Activated T-cell treated with anti-CD3 and anti-CD28 coated beads for 24 hours (primary cell): Measurements from ENCODE around the gene ZNF442.
"Not testable (repeated sequence)": the region's sequence is repeated elsewhere in the genome, so short reads cannot be mapped to it uniquely, and the experiment has no call there.

Experiments used
- DNase-seq: peaks from one replicate; pipeline ENCODE4 v3.0.0-alpha.2; 2020; ENCODE audit warnings: low read depth

Gene ZNF442

GRCh38 chr19:12330340-12330739, 35.1 kb downstream of the ZNF442 start:
- DNase-seq, result no peak

GRCh38 chr19:12325690-12326089, 39.8 kb downstream of the ZNF442 start:
- no peak for DNase-seq

GRCh38 chr19:12318782-12319413, 46.6 kb downstream of the ZNF442 start:
- no peak for DNase-seq

GRCh38 chr19:12314553-12314952, 50.9 kb downstream of the ZNF442 start:
- DNase-seq, result no peak

GRCh38 chr19:12308891-12309290, 56.6 kb downstream of the ZNF442 start:
- DNase-seq, result not testable (repeated sequence)
